K562 (cell line): ENCODE results near the gene ANKS1A. TPM values are rescaled to one million over a fixed set of nuclear protein-coding genes. Genes with fewer than 3 reads are reported as not detected.
"Not testable (repeated sequence)": the region's sequence is repeated elsewhere in the genome, so short reads cannot be mapped to it uniquely, and the experiment has no call there.

Experiments used
- ATAC-seq: fragments of 200-7000 bp; cut with Tn5 transposase; 3 replicates; pipeline ENCODE4 v1.9.1; 2020; ENCODE audit warnings: moderate library complexity
- BruUV-seq: library from RNA; stranded (reverse); fragments of 400-500 nt; replicated peaks from 2 replicates; lab custom pipeline; 2021; lab: Mats Ljungman, UMichigan
- CTCF ChIA-PET: fragments of 300-600 bp; formaldehyde crosslinking; extraction: SDS; loops from one replicate; lab custom pipeline; 2021; ENCODE audit warnings: low intra/inter-chr PET ratio; lab: Yijun Ruan, JAX
- POLR2A ChIA-PET: fragments of 300-600, 350-650 bp; sonication (Branson Sonifier 250); formaldehyde crosslinking; extraction: SDS; loops from one replicate; lab custom pipeline; 2021; ENCODE audit warnings: antibody characterized with exemption, inconsistent platforms; lab: Yijun Ruan, JAX
- DNase-seq, 4 experiments: peaks; one replicate each; pipeline versions ENCODE4 v3.0.0 to v3.0.0-alpha.2; 2011 to 2018; ENCODE audit warnings: low spot score in 3 of 4, mixed read lengths in 3 of 4; ENCODE audit errors: extremely low read depth in 1 of 4
- FAIRE-seq: peaks from 2 replicates; lab custom pipeline; 2011; peaks lifted over from hg19 to GRCh38; lab: Jason Lieb, UNC
- H2AFZ ChIP-seq: 2 replicates; pipeline ENCODE4 v1.6.0; 2011; ENCODE audit warnings: low read depth, low read length, control low read depth, inconsistent platforms
- H3K27ac ChIP-seq: fragments of 200-600 bp; 3 replicates; pipeline ENCODE4 v1.8.0; 2011; ENCODE audit warnings: low read depth, mild to moderate bottlenecking, control low read depth, inconsistent platforms, low read length, moderate library complexity, mixed read lengths; ENCODE audit errors: extremely low read depth
- H3K27me3 ChIP-seq, 2 experiments: fragments of 300-600 bp in 1 of 2; 2 replicates in 1 of 2; 3 replicates in 1 of 2; pipeline versions ENCODE4 v1.6.0 to v1.8.0; 2011; ENCODE audit warnings: inconsistent platforms in 2 of 2, low read length in 2 of 2, mild to moderate bottlenecking in 1 of 2, mixed read lengths in 1 of 2, moderate library complexity in 1 of 2; ENCODE audit not compliant: control insufficient read depth in 2 of 2, insufficient read depth in 2 of 2
- H3K36me3 ChIP-seq: fragments of 300-600 bp; 3 replicates; pipeline ENCODE4 v1.8.0; 2011; ENCODE audit warnings: mild to moderate bottlenecking, low read length, inconsistent platforms; ENCODE audit not compliant: control insufficient read depth, insufficient read depth
- H3K4me1 ChIP-seq, 2 experiments: fragments of 200-600 bp in 1 of 2; replicated peaks in 1 of 2; 2 replicates in 1 of 2; 3 replicates in 1 of 2; pipeline versions ENCODE4 v1.5.1 to v1.8.0; 2011; ENCODE audit warnings: inconsistent platforms in 2 of 2, low read length in 2 of 2, mild to moderate bottlenecking in 1 of 2, mixed read lengths in 1 of 2, moderate library complexity in 1 of 2; ENCODE audit not compliant: control insufficient read depth in 2 of 2, insufficient read depth in 2 of 2
- H3K4me2 ChIP-seq: 2 replicates; pipeline ENCODE4 v1.6.1; 2011; ENCODE audit warnings: low read length, control low read depth, inconsistent platforms, mixed read lengths; ENCODE audit not compliant: insufficient read depth
- H3K4me3 ChIP-seq: fragments of 200-600 bp; sonication (generic), shearing (Covaris generic); 2 replicates; pipeline ENCODE4 v1.5.1; 2016; ENCODE audit warnings: control low read depth, inconsistent platforms
- H3K79me2 ChIP-seq: fragments of 200-600 bp; 3 replicates; pipeline ENCODE4 v1.8.0; 2011; ENCODE audit warnings: low read length, inconsistent platforms; ENCODE audit not compliant: control insufficient read depth, insufficient read depth
- H3K9ac ChIP-seq, 2 experiments: 2 replicates each; pipeline versions ENCODE4 v1.6.0 to v1.6.1; 2011; ENCODE audit warnings: low read depth in 2 of 2, low read length in 2 of 2, control low read depth in 1 of 2, inconsistent platforms in 1 of 2, mild to moderate bottlenecking in 1 of 2, mixed read lengths in 1 of 2; ENCODE audit not compliant: insufficient read depth in 1 of 2
- H3K9me1 ChIP-seq: one replicate; pipeline ENCODE4 v1.6.0; 2011; ENCODE audit warnings: inconsistent platforms, mild to moderate bottlenecking, low read length, moderate library complexity; ENCODE audit not compliant: control insufficient read depth, insufficient read depth
- H3K9me3 ChIP-seq: replicated peaks from 2 replicates; pipeline ENCODE4 v1.5.1; 2011; ENCODE audit warnings: low read depth, low read length, inconsistent platforms; ENCODE audit not compliant: control insufficient read depth, insufficient read depth
- H4K20me1 ChIP-seq: replicated peaks from 2 replicates; pipeline ENCODE4 v1.6.1; 2011; ENCODE audit warnings: low read length, inconsistent platforms, mixed read lengths; ENCODE audit not compliant: control insufficient read depth, insufficient read depth
- DDX20 ChIP-seq: fragments of 450-650 bp; IDR thresholded peaks from 2 replicates; pipeline ENCODE4 v1.6.1; 2016; ENCODE audit warnings: missing genetic modification characterization, low read depth, mild to moderate bottlenecking, missing compliant biosample characterization, moderate library complexity
- FOXK2 ChIP-seq, 2 experiments: fragments of 450-650 bp; IDR thresholded peaks in 1 of 2; conservative IDR thresholded peaks in 1 of 2; 2 replicates each; pipeline ENCODE4 v1.6.1; 2016; ENCODE audit warnings: low read depth in 2 of 2, mild to moderate bottlenecking in 1 of 2
- GTF2A2 ChIP-seq: IDR thresholded peaks from 2 replicates; pipeline ENCODE4 v1.6.1; 2016; ENCODE audit warnings: mild to moderate bottlenecking, missing genetic modification characterization, missing compliant biosample characterization
- KDM2B ChIP-seq: fragments of 250-450 bp; sonication (Bioruptor Pico); IDR thresholded peaks from 2 replicates; pipeline ENCODE4 v1.8.0; 2021; ENCODE audit warnings: mild to moderate bottlenecking, moderate library complexity
- POLR2H ChIP-seq: IDR thresholded peaks from 2 replicates; pipeline ENCODE4 v1.6.1; 2016; ENCODE audit warnings: missing genetic modification characterization, low read depth, mild to moderate bottlenecking, control low read depth, missing compliant biosample characterization, moderate library complexity
- RB1 ChIP-seq: fragments of 450-650 bp; IDR thresholded peaks from 2 replicates; pipeline ENCODE4 v1.6.1; 2017; ENCODE audit warnings: low read depth, mild to moderate bottlenecking
- SIN3B ChIP-seq: fragments of 450-650 bp; IDR thresholded peaks from 2 replicates; pipeline ENCODE4 v1.6.1; 2017; ENCODE audit warnings: low read depth, mild to moderate bottlenecking, moderate library complexity
- WGBS: fragments of 100-300 bp; shearing (Covaris generic); methylation state at CpG from one replicate; pipeline ENCODE4 v1.1.6; 2016; ENCODE audit warnings: low coverage, mixed read lengths; ENCODE audit not compliant: insufficient coverage; ENCODE audit errors: missing lambda C conversion rate; 5-methylcytosine and 5-hydroxymethylcytosine counted together
- in situ Hi-C: fragments of 300-500 bp; cut with MboI; formaldehyde crosslinking; loops from 4 replicates; pipeline ENCODE4 v1.15.0; 2018; ENCODE audit warnings: inconsistent platforms, mixed read lengths
- intact Hi-C: fragments of 100-400 bp; cut with micrococcal nuclease; formaldehyde crosslinking; loops from 2 replicates; pipeline ENCODE4 v1.14.2; 2022
- polyA plus RNA-seq, 8 experiments: library from polyadenylated mRNA; depleted of rRNA in 4 of 8; stranded (reverse) in 5 of 8; unstranded in 3 of 8; fragments of >200 nt; fragmentation: Nextera tagmentation in 2 of 8; fragmentation: Illumina TruSeq in 1 of 8; extraction: Ambion mirVana in 2 of 8; extraction: Trizol in 1 of 8; gene quantifications; 2 replicates each; pipeline versions ENCODE4 v1.2.1 to v1.2.3, GENCODE V29; 2011 to 2014; ENCODE audit warnings: inconsistent platforms in 1 of 8, missing spikeins in 1 of 8
- total RNA-seq, 7 experiments: library from RNA; depleted of rRNA in 6 of 7; stranded (reverse); fragments of >200 nt in 6 of 7; fragmentation: Illumina TruSeq in 2 of 7; extraction: Trizol in 2 of 7; gene quantifications; 2 replicates each; pipeline versions ENCODE4 v1.2.1 to v1.2.3, GENCODE V29; 2011 to 2021; ENCODE audit warnings: low replicate concordance in 1 of 7
- TF ChIP-seq, protein P1 (sequence below): fragments of 250-450 bp; sonication (Bioruptor Pico); IDR thresholded peaks from 2 replicates; pipeline ENCODE4 v1.8.0; 2021; ENCODE audit warnings: moderate library complexity, mild to moderate bottlenecking, inconsistent platforms
- TF ChIP-seq, protein P2 (sequence below): IDR thresholded peaks from 3 replicates; pipeline ENCODE4 v1.6.1; 2011; ENCODE audit warnings: borderline replicate concordance, mild to moderate bottlenecking, moderate library complexity; ENCODE audit not compliant: insufficient read length; ENCODE audit errors: extremely low read depth
- TF ChIP-seq, protein P3 (sequence below): fragments of 200-800 bp; sonication (Bioruptor generic); IDR thresholded peaks from 2 replicates; pipeline ENCODE4 v1.6.1; 2017; ENCODE audit warnings: missing genetic modification characterization, missing compliant biosample characterization

Gene ANKS1A
- total and polyA plus RNA-seq, 9 of the 15 experiments (the other 6 are each of a cell fraction or from before 2014, with no cell fraction given): 1.1 to 13.8 (median 5.3) TPM

DNA sequence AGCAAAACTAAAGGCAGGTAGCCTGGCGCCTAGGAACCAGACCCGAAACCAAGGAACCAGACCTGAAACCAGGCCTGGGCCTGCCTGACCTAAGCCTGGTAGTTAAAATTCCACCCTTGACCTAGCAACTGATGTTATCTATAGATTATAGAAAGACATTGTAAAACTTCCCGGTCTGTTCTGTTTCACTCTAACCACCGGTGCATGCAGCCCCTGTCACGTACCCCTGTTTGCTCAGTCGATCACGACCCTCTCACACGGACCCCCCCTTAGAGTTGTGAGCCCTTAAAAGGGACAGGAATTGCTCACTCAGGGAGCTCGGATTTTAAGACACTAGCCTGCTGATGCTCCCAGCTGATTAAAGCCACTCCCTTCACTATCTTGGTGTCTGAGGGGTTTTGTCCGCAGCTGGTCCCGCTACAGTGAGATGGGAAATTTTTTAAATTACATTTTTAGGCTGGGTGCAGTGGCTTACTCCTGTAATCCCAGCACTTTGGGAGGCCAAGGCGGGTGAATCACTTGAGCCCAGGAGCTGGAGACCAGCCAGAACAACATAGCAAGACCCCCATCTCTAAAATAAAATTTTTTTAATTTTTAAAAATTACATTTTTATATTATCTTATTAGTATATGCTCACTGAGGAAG is 115.0 kb downstream of the ANKS1A start:
- WGBS: 64% methylated on average over 12 of the region's 12 CpGs
- CTCF ChIA-PET: not testable (repeated sequence)

DNA sequence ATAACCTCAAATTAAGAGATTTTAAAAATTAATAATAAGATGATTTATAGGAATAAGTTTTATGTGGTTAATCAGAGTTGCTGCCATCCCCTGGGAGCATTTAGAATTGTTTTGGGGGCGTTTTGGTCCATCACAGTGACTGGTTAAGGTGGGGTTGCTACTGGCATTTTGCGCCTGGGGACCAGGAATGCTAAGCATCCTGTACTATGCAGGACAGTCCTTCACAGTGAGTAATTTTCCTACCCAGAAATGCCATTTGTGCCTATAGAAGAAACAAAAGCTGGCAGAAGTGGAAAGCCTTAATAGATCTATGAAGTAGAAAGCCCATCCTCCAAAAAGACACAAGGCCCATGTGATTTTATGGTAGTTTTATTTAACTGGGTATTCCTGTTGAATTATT is 118.0 kb downstream of the ANKS1A start:
- FAIRE-seq (no peak), ATAC-seq (no peak), DNase-seq (no peak)
- no peaks in the 10 kb centered on the region for H3K27me3 ChIP-seq
- H2AFZ ChIP-seq: no peak overlapping the region
- no peak overlapping the region for H3K4me2 ChIP-seq
- H3K9me3 ChIP-seq: no peaks in the 10 kb centered on the region
- H3K4me1 ChIP-seq: peaks cover 0 to 8% of the 10 kb centered on the region in 2 experiments; a peak in 2 of 5 replicates
- WGBS: 55% methylated on average over 2 of the region's 2 CpGs
- intact Hi-C loops (no loop called here), in situ Hi-C loops (no loop called here)
- CTCF ChIA-PET: no interaction called here
- H3K36me3 ChIP-seq: no peaks in the 10 kb centered on the region
- no peaks in the 10 kb centered on the region for H4K20me1 ChIP-seq
- no peak overlapping the region for H3K4me3 ChIP-seq
- H3K9ac ChIP-seq: no peak overlapping the region
- BruUV-seq: no TSS peak
- no peak overlapping the region for H3K27ac ChIP-seq
- H3K9me1 ChIP-seq: no peaks in the 10 kb centered on the region
- H3K79me2 ChIP-seq: no peaks in the 10 kb centered on the region
- POLR2A ChIA-PET: interaction anchor here (0.6 to 1.4 kb wide), 4 partner anchors 9 to 152 kb away, joined by 3 to 6 read pairs (median 3); no protein-coding TSS in a partner anchor
- TF ChIP-seq, protein P1, sequence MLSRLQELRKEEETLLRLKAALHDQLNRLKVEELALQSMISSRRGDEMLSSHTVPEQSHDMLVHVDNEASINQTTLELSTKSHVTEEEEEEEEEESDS (CRISPR knock-in tag): no peak
- TF ChIP-seq GTF2A2 (tag) (no peak), FOXK2 (conservative IDR thresholded peaks at IDR 0.05 in 1 of 2, IDR thresholded peaks at IDR 0.05 in 1 of 2; ENCODE audit: low read depth in 2 of 2) (no peak), DDX20 (no peak), POLR2H (no peak), KDM2B (no peak), SIN3B (no peak), RB1 (no peak)
- TF ChIP-seq, protein P2, sequence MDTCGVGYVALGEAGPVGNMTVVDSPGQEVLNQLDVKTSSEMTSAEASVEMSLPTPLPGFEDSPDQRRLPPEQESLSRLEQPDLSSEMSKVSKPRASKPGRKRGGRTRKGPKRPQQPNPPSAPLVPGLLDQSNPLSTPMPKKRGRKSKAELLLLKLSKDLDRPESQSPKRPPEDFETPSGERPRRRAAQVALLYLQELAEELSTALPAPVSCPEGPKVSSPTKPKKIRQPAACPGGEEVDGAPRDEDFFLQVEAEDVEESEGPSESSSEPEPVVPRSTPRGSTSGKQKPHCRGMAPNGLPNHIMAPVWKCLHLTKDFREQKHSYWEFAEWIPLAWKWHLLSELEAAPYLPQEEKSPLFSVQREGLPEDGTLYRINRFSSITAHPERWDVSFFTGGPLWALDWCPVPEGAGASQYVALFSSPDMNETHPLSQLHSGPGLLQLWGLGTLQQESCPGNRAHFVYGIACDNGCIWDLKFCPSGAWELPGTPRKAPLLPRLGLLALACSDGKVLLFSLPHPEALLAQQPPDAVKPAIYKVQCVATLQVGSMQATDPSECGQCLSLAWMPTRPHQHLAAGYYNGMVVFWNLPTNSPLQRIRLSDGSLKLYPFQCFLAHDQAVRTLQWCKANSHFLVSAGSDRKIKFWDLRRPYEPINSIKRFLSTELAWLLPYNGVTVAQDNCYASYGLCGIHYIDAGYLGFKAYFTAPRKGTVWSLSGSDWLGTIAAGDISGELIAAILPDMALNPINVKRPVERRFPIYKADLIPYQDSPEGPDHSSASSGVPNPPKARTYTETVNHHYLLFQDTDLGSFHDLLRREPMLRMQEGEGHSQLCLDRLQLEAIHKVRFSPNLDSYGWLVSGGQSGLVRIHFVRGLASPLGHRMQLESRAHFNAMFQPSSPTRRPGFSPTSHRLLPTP: no peak
- TF ChIP-seq, protein P3, sequence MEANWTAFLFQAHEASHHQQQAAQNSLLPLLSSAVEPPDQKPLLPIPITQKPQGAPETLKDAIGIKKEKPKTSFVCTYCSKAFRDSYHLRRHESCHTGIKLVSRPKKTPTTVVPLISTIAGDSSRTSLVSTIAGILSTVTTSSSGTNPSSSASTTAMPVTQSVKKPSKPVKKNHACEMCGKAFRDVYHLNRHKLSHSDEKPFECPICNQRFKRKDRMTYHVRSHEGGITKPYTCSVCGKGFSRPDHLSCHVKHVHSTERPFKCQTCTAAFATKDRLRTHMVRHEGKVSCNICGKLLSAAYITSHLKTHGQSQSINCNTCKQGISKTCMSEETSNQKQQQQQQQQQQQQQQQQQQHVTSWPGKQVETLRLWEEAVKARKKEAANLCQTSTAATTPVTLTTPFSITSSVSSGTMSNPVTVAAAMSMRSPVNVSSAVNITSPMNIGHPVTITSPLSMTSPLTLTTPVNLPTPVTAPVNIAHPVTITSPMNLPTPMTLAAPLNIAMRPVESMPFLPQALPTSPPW (CRISPR knock-in tag): no peak

More for the DNA sequence above, 115.0 kb downstream of the ANKS1A start:
- in situ Hi-C loops, H4K20me1 ChIP-seq, DNase-seq, H3K27ac ChIP-seq, intact Hi-C loops, H3K4me2 ChIP-seq, H3K9me3 ChIP-seq, H3K36me3 ChIP-seq, FAIRE-seq, H3K9me1 ChIP-seq, H3K27me3 ChIP-seq, H3K9ac ChIP-seq, BruUV-seq, H3K4me3 ChIP-seq, H3K79me2 ChIP-seq, H2AFZ ChIP-seq, H3K4me1 ChIP-seq, ATAC-seq: not testable (repeated sequence)
- POLR2A ChIA-PET: interaction anchor here (1.2 kb wide), 1 partner anchor 11 kb away, joined by 5 read pairs; no protein-coding TSS in a partner anchor
